LNCaP clone FGC (cell line): ENCODE measurements around the gene VSIG10L2.

Source experiments
- DNase-seq: peaks from one replicate; pipeline ENCODE4 v3.0.0-alpha.2; 2011; ENCODE audit warnings: low read depth
- H3K4me3 ChIP-seq: 2 replicates; pipeline ENCODE4 v1.5.1; 2011; ENCODE audit warnings: mild to moderate bottlenecking, low read depth, low read length, control low read depth
- CTCF ChIP-seq: IDR thresholded peaks from 2 replicates; pipeline ENCODE4 v1.5.1; 2012; ENCODE audit warnings: mild to moderate bottlenecking; ENCODE audit not compliant: control insufficient read depth, insufficient read depth; ENCODE audit errors: extremely low read depth

Gene VSIG10L2

GRCh38 chr11:126002181-126002580 is 56.3 kb downstream of the VSIG10L2 start:
- no peak for DNase-seq
- no peak for TF ChIP-seq CTCF
- H3K4me3 ChIP-seq, result no peak overlapping the region
